Measurements from ENCODE around the gene ANKIB1.

DNA sequence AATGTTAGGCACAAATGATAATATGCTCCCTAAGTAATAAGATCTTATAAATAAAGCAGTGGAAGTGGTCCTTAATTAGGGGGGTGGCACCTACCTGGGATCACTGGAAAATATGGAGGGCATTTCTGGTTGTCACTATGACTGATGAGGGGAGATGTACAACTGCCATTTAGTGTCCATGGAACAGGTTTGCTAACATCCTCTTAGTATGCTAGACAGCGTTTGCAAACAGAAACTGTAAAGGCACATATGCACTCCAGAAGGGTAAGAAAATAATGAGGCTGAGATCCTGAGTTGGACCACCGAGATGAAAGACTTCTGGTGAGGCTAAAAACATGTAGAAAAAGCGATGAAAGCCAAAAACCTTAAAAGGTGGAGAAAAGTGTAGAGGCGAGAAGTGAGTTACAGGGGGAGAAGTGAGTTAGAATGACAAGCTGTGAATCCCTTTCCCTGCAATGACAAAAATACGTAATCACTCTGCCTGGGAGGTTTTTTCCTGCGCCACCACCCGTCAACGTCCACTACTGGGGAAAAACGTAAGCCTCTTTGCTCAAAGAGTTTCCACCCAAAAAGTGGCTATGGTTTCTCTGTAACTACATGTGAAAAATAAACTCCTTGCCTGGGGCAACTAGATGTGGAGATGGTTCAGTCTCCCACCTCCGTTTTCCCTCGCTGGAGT, 827 bp upstream of the ANKIB1 start:
- TF ChIP-seq, protein P1, sequence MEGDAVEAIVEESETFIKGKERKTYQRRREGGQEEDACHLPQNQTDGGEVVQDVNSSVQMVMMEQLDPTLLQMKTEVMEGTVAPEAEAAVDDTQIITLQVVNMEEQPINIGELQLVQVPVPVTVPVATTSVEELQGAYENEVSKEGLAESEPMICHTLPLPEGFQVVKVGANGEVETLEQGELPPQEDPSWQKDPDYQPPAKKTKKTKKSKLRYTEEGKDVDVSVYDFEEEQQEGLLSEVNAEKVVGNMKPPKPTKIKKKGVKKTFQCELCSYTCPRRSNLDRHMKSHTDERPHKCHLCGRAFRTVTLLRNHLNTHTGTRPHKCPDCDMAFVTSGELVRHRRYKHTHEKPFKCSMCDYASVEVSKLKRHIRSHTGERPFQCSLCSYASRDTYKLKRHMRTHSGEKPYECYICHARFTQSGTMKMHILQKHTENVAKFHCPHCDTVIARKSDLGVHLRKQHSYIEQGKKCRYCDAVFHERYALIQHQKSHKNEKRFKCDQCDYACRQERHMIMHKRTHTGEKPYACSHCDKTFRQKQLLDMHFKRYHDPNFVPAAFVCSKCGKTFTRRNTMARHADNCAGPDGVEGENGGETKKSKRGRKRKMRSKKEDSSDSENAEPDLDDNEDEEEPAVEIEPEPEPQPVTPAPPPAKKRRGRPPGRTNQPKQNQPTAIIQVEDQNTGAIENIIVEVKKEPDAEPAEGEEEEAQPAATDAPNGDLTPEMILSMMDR (IDR thresholded peaks at IDR 0.05): peak in 1 of 6 experiments; percentile 2
- no peak for TF ChIP-seq POLR2A (IDR thresholded peaks at IDR 0.05)
